ENCODE results near the gene ZNF622.

GRCh38 chr5:16411235-16411634 is 54.4 kb downstream of the ZNF622 start:
- TF ChIP-seq EZH2phosphoT487 (IDR thresholded peaks at IDR 0.05; ENCODE audit: borderline replicate concordance) (no peak), CTCF (IDR thresholded peaks at IDR 0.05 in 2 of 3, conservative IDR thresholded peaks at IDR 0.05 in 1 of 3; ENCODE audit: borderline replicate concordance in 1 of 3, insufficient read depth in 1 of 3, low read depth in 2 of 3, low read length in 2 of 3) (no peak), SP1 (IDR thresholded peaks at IDR 0.05; ENCODE audit: low read depth) (no peak), EZH2 (IDR thresholded peaks at IDR 0.05) (no peak), RAD21 (IDR thresholded peaks at IDR 0.05; ENCODE audit: low read depth) (no peak), CBX3 (IDR thresholded peaks at IDR 0.05; ENCODE audit: low read depth) (no peak), JUND (IDR thresholded peaks at IDR 0.05) (no peak), POLR2AphosphoS5 (IDR thresholded peaks at IDR 0.05; ENCODE audit: low read depth, low read length) (no peak), ZBTB33 (IDR thresholded peaks at IDR 0.05; ENCODE audit: extremely low read depth, insufficient replicate concordance, low read length) (no peak)
